PC-9 (cell line): ENCODE data around the gene DR1.

ENCODE experiments used
- EZH2 ChIP-seq: fragments of 200-600 bp; sonication (generic); IDR thresholded peaks from 2 replicates; pipeline ENCODE4 v1.8.0; 2017; ENCODE audit warnings: antibody characterized with exemption, low read depth
- TF ChIP-seq, protein P1 (sequence below): fragments of 200-600 bp; sonication (generic); conservative IDR thresholded peaks from 2 replicates; pipeline ENCODE4 v1.6.1; 2017; ENCODE audit warnings: mixed run types, antibody characterized with exemption, mild to moderate bottlenecking, moderate library complexity

DNA sequence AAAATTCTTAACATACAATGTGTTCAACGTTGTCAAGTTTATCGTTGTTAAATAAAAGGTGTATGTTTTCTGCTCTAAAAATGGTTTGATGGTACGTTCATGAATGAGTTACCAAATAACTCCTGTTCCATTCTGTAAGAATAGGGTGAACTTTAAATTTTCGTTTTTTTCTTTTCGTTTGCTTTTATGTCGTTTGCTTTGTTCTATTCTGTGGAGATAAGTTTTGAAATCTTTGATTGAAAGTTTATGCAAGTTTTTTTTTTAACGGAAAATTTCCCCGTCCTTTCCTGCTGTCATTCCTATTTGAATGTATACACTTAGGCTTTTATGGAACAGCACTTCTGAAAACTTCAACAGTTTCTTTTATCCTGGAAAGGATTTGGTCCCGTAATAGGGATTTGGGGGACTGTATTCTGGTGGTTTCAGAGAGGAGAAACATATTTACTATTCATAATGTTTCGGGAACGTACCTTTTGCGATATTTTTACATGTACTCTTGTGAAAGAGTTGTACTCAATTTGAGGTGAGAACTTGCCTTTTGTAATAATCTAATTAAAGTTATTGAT lies 1.7 kb downstream of the DR1 start:
- TF ChIP-seq, protein P1, sequence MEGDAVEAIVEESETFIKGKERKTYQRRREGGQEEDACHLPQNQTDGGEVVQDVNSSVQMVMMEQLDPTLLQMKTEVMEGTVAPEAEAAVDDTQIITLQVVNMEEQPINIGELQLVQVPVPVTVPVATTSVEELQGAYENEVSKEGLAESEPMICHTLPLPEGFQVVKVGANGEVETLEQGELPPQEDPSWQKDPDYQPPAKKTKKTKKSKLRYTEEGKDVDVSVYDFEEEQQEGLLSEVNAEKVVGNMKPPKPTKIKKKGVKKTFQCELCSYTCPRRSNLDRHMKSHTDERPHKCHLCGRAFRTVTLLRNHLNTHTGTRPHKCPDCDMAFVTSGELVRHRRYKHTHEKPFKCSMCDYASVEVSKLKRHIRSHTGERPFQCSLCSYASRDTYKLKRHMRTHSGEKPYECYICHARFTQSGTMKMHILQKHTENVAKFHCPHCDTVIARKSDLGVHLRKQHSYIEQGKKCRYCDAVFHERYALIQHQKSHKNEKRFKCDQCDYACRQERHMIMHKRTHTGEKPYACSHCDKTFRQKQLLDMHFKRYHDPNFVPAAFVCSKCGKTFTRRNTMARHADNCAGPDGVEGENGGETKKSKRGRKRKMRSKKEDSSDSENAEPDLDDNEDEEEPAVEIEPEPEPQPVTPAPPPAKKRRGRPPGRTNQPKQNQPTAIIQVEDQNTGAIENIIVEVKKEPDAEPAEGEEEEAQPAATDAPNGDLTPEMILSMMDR, result no peak
- TF ChIP-seq EZH2, result no peak
